Endothelial cell of umbilical vein (primary cell): Measurements from ENCODE around the gene SIN3B. TPM values are rescaled to one million over a fixed set of nuclear protein-coding genes. Genes with fewer than 3 reads are reported as not detected.

ENCODE experiments used
- BruUV-seq: library from RNA; stranded (reverse); fragments of 400-500 nt; replicated peaks from 2 replicates; lab custom pipeline; 2021; lab: Mats Ljungman, UMichigan
- CTCF ChIA-PET: fragments of 300-600, 350-600 bp; sonication (Branson Sonifier 250); formaldehyde crosslinking; loops from one replicate; lab custom pipeline; 2021; ENCODE audit warnings: antibody characterized with exemption, inconsistent platforms; lab: Charles Lee
- POLR2A ChIA-PET: fragments of 300-600, 350-600 bp; sonication (Branson Sonifier 250); formaldehyde crosslinking; loops from one replicate; lab custom pipeline; 2021; ENCODE audit warnings: antibody characterized with exemption, inconsistent platforms; lab: Charles Lee
- DNase-seq: peaks from one replicate; pipeline ENCODE4 v3.0.0-alpha.2; 2011; ENCODE audit warnings: low read depth, low spot score
- FAIRE-seq: peaks from 2 replicates; lab custom pipeline; 2011; peaks lifted over from hg19 to GRCh38; lab: Jason Lieb, UNC
- H2AFZ ChIP-seq: 2 replicates; pipeline ENCODE4 v1.6.0; 2012; ENCODE audit warnings: low read depth, low read length, control low read depth, inconsistent platforms
- H3K27ac ChIP-seq: 2 replicates; pipeline ENCODE4 v1.5.1; 2011; ENCODE audit warnings: low read depth, mild to moderate bottlenecking, control low read depth, low read length, moderate library complexity; ENCODE audit not compliant: insufficient read depth
- H3K27me3 ChIP-seq, 2 experiments: 2 replicates each; pipeline versions ENCODE4 v1.6.0 to v1.6.1; 2011; ENCODE audit warnings: low read length in 2 of 2, mixed read lengths in 1 of 2; ENCODE audit not compliant: control insufficient read depth in 2 of 2, insufficient read depth in 2 of 2
- H3K36me3 ChIP-seq, 2 experiments: 2 replicates in 1 of 2; 3 replicates in 1 of 2; pipeline ENCODE4 v1.5.1; 2011; ENCODE audit warnings: low read length in 2 of 2, mild to moderate bottlenecking in 1 of 2, moderate library complexity in 1 of 2; ENCODE audit not compliant: control insufficient read depth in 2 of 2, insufficient read depth in 2 of 2; ENCODE audit errors: extremely low read depth in 1 of 2
- H3K4me1 ChIP-seq: 3 replicates; pipeline ENCODE4 v1.5.1; 2011; ENCODE audit warnings: mild to moderate bottlenecking, low read length; ENCODE audit not compliant: control insufficient read depth, insufficient read depth; ENCODE audit errors: extremely low read depth
- H3K4me2 ChIP-seq: 2 replicates; pipeline ENCODE4 v1.6.1; 2011; ENCODE audit warnings: low read length, control low read depth, mixed read lengths; ENCODE audit not compliant: insufficient read depth
- H3K4me3 ChIP-seq, 3 experiments: fragments of 200-600 bp in 1 of 3; sonication (generic), shearing (Covaris generic) in 1 of 3; replicated peaks in 1 of 3; 2 replicates each; pipeline ENCODE4 v1.5.1; 2011 to 2016; ENCODE audit warnings: control low read depth in 3 of 3, low read length in 3 of 3, mild to moderate bottlenecking in 2 of 3, inconsistent platforms in 1 of 3, low read depth in 1 of 3, moderate library complexity in 1 of 3; ENCODE audit not compliant: insufficient read depth in 1 of 3
- H3K79me2 ChIP-seq: 2 replicates; pipeline ENCODE4 v1.6.0; 2012; ENCODE audit warnings: low read length, inconsistent platforms; ENCODE audit not compliant: control insufficient read depth, insufficient read depth
- H3K9ac ChIP-seq: replicated peaks from 2 replicates; pipeline ENCODE3; 2011; ENCODE audit warnings: low read length, control low read depth; ENCODE audit not compliant: insufficient read depth; ENCODE audit errors: extremely low read depth
- H3K9me1 ChIP-seq: replicated peaks from 3 replicates; pipeline ENCODE4 v1.6.0; 2011; ENCODE audit warnings: mild to moderate bottlenecking, low read length; ENCODE audit not compliant: control insufficient read depth, insufficient read depth; ENCODE audit errors: extremely low read depth
- H3K9me3 ChIP-seq: replicated peaks from 2 replicates; pipeline ENCODE4 v1.5.1; 2012; ENCODE audit warnings: low read length, inconsistent platforms; ENCODE audit not compliant: control insufficient read depth, insufficient read depth
- H4K20me1 ChIP-seq: replicated peaks from 2 replicates; pipeline ENCODE3; 2011; ENCODE audit warnings: mild to moderate bottlenecking, low read length; ENCODE audit not compliant: control insufficient read depth, insufficient read depth; ENCODE audit errors: extremely low read depth
- CTCF ChIP-seq, 2 donors: IDR thresholded peaks; 1 replicate in 1 of 2; 2 replicates in 1 of 2; pipeline ENCODE4 v1.5.1; 2011; ENCODE audit warnings: low read length in 2 of 2, mild to moderate bottlenecking in 2 of 2, moderate library complexity in 2 of 2, control low read depth in 1 of 2, inconsistent platforms in 1 of 2, low read depth in 1 of 2; ENCODE audit not compliant: insufficient read depth in 1 of 2; ENCODE audit errors: extremely low read depth in 1 of 2
- EZH2 ChIP-seq: IDR thresholded peaks from 2 replicates; pipeline ENCODE4 v1.6.1; 2012; ENCODE audit warnings: borderline replicate concordance, low read depth, mild to moderate bottlenecking, moderate library complexity, low read length, inconsistent platforms; ENCODE audit not compliant: severe bottlenecking
- FOS ChIP-seq: IDR thresholded peaks from 2 replicates; pipeline ENCODE4 v1.6.1; 2011; ENCODE audit warnings: mild to moderate bottlenecking, low read length, moderate library complexity, borderline replicate concordance; ENCODE audit not compliant: insufficient read depth
- GATA2 ChIP-seq: IDR thresholded peaks from 2 replicates; pipeline ENCODE4 v1.7.0; 2011; ENCODE audit warnings: low read depth, mild to moderate bottlenecking, moderate library complexity, mixed read lengths, low read length; ENCODE audit not compliant: insufficient read length, insufficient read depth
- JUN ChIP-seq: IDR thresholded peaks from 2 replicates; pipeline ENCODE4 v1.6.1; 2011; ENCODE audit warnings: borderline replicate concordance, low read depth; ENCODE audit not compliant: insufficient read length, insufficient read depth
- MAX ChIP-seq: IDR thresholded peaks from 2 replicates; pipeline ENCODE4 v1.6.1; 2011; ENCODE audit not compliant: insufficient read depth, insufficient read length
- MYC ChIP-seq: IDR thresholded peaks from one replicate; pipeline ENCODE4 v1.6.1; 2011; ENCODE audit warnings: mild to moderate bottlenecking, low read depth, low read length
- POLR2A ChIP-seq: IDR thresholded peaks from 2 replicates; pipeline ENCODE4 v1.6.1; 2012; ENCODE audit warnings: low read depth, mild to moderate bottlenecking, control low read depth, low read length
- POLR2AphosphoS5 ChIP-seq: IDR thresholded peaks from 2 replicates; pipeline ENCODE4 v1.6.1; 2012; ENCODE audit warnings: low read depth, mild to moderate bottlenecking, control low read depth, low read length, moderate library complexity; ENCODE audit not compliant: insufficient read depth
- dilution Hi-C: fragments of 300-500 bp; cut with MboI; formaldehyde crosslinking; loops from one replicate; pipeline ENCODE4 v1.15.0; 2019; ENCODE audit warnings: low sequenced_read_pairs; ENCODE audit not compliant: extremely low pct_ligation_motif_present
- intact Hi-C: fragments of 100-400 bp; cut with micrococcal nuclease; formaldehyde crosslinking; loops from one replicate; pipeline ENCODE4 v1.10.0; 2022
- polyA plus RNA-seq, 4 experiments: library from polyadenylated mRNA; depleted of rRNA in 3 of 4; stranded (reverse) in 3 of 4; unstranded in 1 of 4; fragments of >200 nt; gene quantifications; 2 replicates each; pipeline versions ENCODE4 v1.2.1 to v1.2.3, GENCODE V29; 2011 to 2012; ENCODE audit warnings: missing spikeins in 1 of 4
- total RNA-seq: library from RNA; stranded (reverse); gene quantifications from 2 replicates; pipeline ENCODE4 v1.2.3, GENCODE V29; 2021

Gene SIN3B
- total and polyA plus RNA-seq, 2 donors (not counting 3 experiments of a cell fraction or from before 2014, with no cell fraction given) = 46.2 to 75.0 TPM

GRCh38 chr19:16861011-16861410, 31.8 kb downstream of the SIN3B start:
- H3K27ac ChIP-seq = no peak overlapping the region
- no peaks in the 10 kb centered on the region for H3K79me2 ChIP-seq
- no TSS peak for BruUV-seq
- H3K9ac ChIP-seq = no peak overlapping the region
- H4K20me1 ChIP-seq = no peaks in the 10 kb centered on the region
- no peaks in the 10 kb centered on the region for H3K4me1 ChIP-seq
- FAIRE-seq (no peak), DNase-seq (no peak)
- no peaks in the 10 kb centered on the region for H3K27me3 ChIP-seq
- TF ChIP-seq MYC (no peak), JUN (no peak), FOS (no peak), EZH2 (no peak), POLR2A (no peak), GATA2 (no peak), MAX (no peak), POLR2AphosphoS5 (no peak), CTCF (IDR thresholded peaks at IDR 0.05; ENCODE audit: extremely low read depth in 1 of 2, insufficient read depth in 1 of 2, low read depth in 1 of 2, low read length in 2 of 2) (no peak)
- no peak overlapping the region for H3K4me2 ChIP-seq
- H3K9me3 ChIP-seq = no peaks in the 10 kb centered on the region
- CTCF ChIA-PET = interaction anchor here (1.0 kb wide), 1 partner anchor 81 kb away, joined by 3 read pairs; no protein-coding TSS in a partner anchor
- no peak overlapping the region for H2AFZ ChIP-seq
- peaks cover 16 to 38% of the 10 kb centered on the region in 2 experiments for H3K36me3 ChIP-seq
- H3K9me1 ChIP-seq = no peaks in the 10 kb centered on the region
- dilution Hi-C loops (no loop called here), intact Hi-C loops (no loop called here)
- POLR2A ChIA-PET = interaction anchor here (0.7 kb wide), 1 partner anchor 225 kb away, joined by 7 read pairs; no protein-coding TSS in a partner anchor
- no peak overlapping the region for H3K4me3 ChIP-seq
